ENCODE data around the gene LTBP2. TPM values are rescaled to one million over a fixed set of nuclear protein-coding genes. Genes with fewer than 3 reads are reported as not detected.

The LTBP2 gene
- total RNA-seq, 1 experiment from 2014 or later = 124 TPM

GRCh38 chr14:74587363-74587707 lies 24.7 kb downstream of the LTBP2 start:
- H3K4me2 ChIP-seq = no peak overlapping the region
- H3K27me3 ChIP-seq (ENCODE audit: insufficient read depth, low read depth) = no peaks in the 10 kb centered on the region
- BruUV-seq (replicated peaks) = no TSS peak
- ChIA-PET POLR2A (ENCODE audit: unreplicated experiment) (interaction anchor here (0.6 to 0.8 kb wide), 2 partner anchors 29 to 1308 kb away, joined by 4 read pairs; no protein-coding TSS in a partner anchor), CTCF (no interaction called here)
- H4K20me1 ChIP-seq (ENCODE audit: insufficient read depth) = no peaks in the 10 kb centered on the region
- H3K36me3 ChIP-seq (ENCODE audit: low read depth) = no peaks in the 10 kb centered on the region; the same call in 1 of the 2 replicates
- intact Hi-C loops (cut with micrococcal nuclease; ENCODE audit: unreplicated experiment) = no loop called here
- H3F3A ChIP-seq (ENCODE audit: insufficient read depth, low read depth) = peaks cover 25% of the 10 kb centered on the region
- no peak overlapping the region for H3K27ac ChIP-seq
- no peak for DNase-seq
- H3K9me2 ChIP-seq (ENCODE audit: insufficient read depth) = no peaks in the 10 kb centered on the region
- H3K9me3 ChIP-seq (ENCODE audit: insufficient read depth, low read depth) = no peaks in the 10 kb centered on the region
- 0 out of 2 replicates have a peak, but pooled peaks cover 20% of the 10 kb centered on the region for H3K79me2 ChIP-seq (ENCODE audit: low read depth)
- H3K4me1 ChIP-seq (replicated peaks; ENCODE audit: insufficient read depth) = peaks cover 28% of the 10 kb centered on the region
- H3K4me3 ChIP-seq = no peak overlapping the region
- no peak overlapping the region for H2AFZ ChIP-seq
- TF ChIP-seq CTCF (conservative IDR thresholded peaks at IDR 0.05) = no peak
- TF ChIP-seq EZH2 (IDR thresholded peaks at IDR 0.05; ENCODE audit: low read depth) = no peak

- H3K27ac ChIP-seq = no peak overlapping the region
- no TSS peak for BruUV-seq (replicated peaks)
- H3K9me2 ChIP-seq (ENCODE audit: insufficient read depth) = no peaks in the 10 kb centered on the region
- POLR2A ChIA-PET (ENCODE audit: unreplicated experiment) = interaction anchor here (0.6 to 0.8 kb wide), 2 partner anchors 29 to 1307 kb away, joined by 4 read pairs; no protein-coding TSS in a partner anchor
- H3K36me3 ChIP-seq (ENCODE audit: low read depth) = no peaks in the 10 kb centered on the region; the same call in 1 of the 2 replicates
- H2AFZ ChIP-seq = no peak overlapping the region
- no peak overlapping the region for H3K4me3 ChIP-seq
- no peaks in the 10 kb centered on the region for H4K20me1 ChIP-seq (ENCODE audit: insufficient read depth)
- DNase-seq = no peak
- H3K79me2 ChIP-seq (ENCODE audit: low read depth) = peaks cover 23% of the 10 kb centered on the region; the same call in 1 of the 2 replicates
- H3K4me1 ChIP-seq (replicated peaks; ENCODE audit: insufficient read depth) = peaks cover 32% of the 10 kb centered on the region
- H3K4me2 ChIP-seq = no peak overlapping the region
- TF ChIP-seq CTCF (conservative IDR thresholded peaks at IDR 0.05) = no peak
- no peak for TF ChIP-seq EZH2 (IDR thresholded peaks at IDR 0.05; ENCODE audit: low read depth)
- H3K27me3 ChIP-seq (ENCODE audit: insufficient read depth, low read depth) = no peaks in the 10 kb centered on the region
- no peaks in the 10 kb centered on the region for H3K9me3 ChIP-seq (ENCODE audit: insufficient read depth, low read depth)
- intact Hi-C loops (cut with micrococcal nuclease; ENCODE audit: unreplicated experiment) = no loop called here
- CTCF ChIA-PET = no interaction called here
- H3F3A ChIP-seq (ENCODE audit: insufficient read depth, low read depth) = peaks cover 27% of the 10 kb centered on the region
These were observed 25.2 kb downstream of the LTBP2 start for GRCh38 chr14:74586681-74587362.

GRCh38 chr14:74585406-74586335 lies 26.4 kb downstream of the LTBP2 start:
- POLR2A ChIA-PET (ENCODE audit: unreplicated experiment) = interaction anchor here (0.5 kb wide), 1 partner anchor 24 kb away, joined by 11 read pairs; no protein-coding TSS in a partner anchor
- no TSS peak for BruUV-seq (replicated peaks)
- no peak for DNase-seq
- Histone ChIP-seq H3K9me3 (ENCODE audit: insufficient read depth, low read depth) (no peaks in the 10 kb centered on the region), H3K36me3 (ENCODE audit: low read depth) (no peaks in the 10 kb centered on the region; the same call in 1 of the 2 replicates), H3K9me2 (ENCODE audit: insufficient read depth) (no peaks in the 10 kb centered on the region), H4K20me1 (ENCODE audit: insufficient read depth) (no peaks in the 10 kb centered on the region), H3K27ac (peak overlapping the region; percentile 34; the same call in 1 of the 2 replicates), H3K4me1 (replicated peaks; ENCODE audit: insufficient read depth) (peaks cover 43% of the 10 kb centered on the region), H3K4me3 (no peak overlapping the region), H3K27me3 (ENCODE audit: insufficient read depth, low read depth) (no peaks in the 10 kb centered on the region), H2AFZ (no peak overlapping the region), H3K79me2 (ENCODE audit: low read depth) (peaks cover 28% of the 10 kb centered on the region; the same call in 1 of the 2 replicates), H3F3A (ENCODE audit: insufficient read depth, low read depth) (peaks cover 34% of the 10 kb centered on the region), H3K4me2 (no peak overlapping the region)
- CTCF ChIA-PET = no interaction called here
- intact Hi-C loops (cut with micrococcal nuclease; ENCODE audit: unreplicated experiment) = no loop called here
- no peak for TF ChIP-seq EZH2 (IDR thresholded peaks at IDR 0.05; ENCODE audit: low read depth)
- TF ChIP-seq CTCF (conservative IDR thresholded peaks at IDR 0.05) = no peak

Data from PC-9 (cell line).